HepG2 (cell line): ENCODE data around the gene ANO9. TPM values are rescaled to one million over a fixed set of nuclear protein-coding genes. Genes with fewer than 3 reads are reported as not detected.

Experiments used
- ARID2 ChIP-seq: sonication (generic); formaldehyde crosslinking; IDR thresholded peaks from 2 replicates; pipeline ENCODE4 v1.8.1; 2022; ENCODE audit warnings: mild to moderate bottlenecking, missing genetic modification reagents, borderline replicate concordance
- ATF7-NPFF ChIP-seq: sonication (generic); formaldehyde crosslinking; IDR thresholded peaks from 2 replicates; pipeline ENCODE4 v1.8.1; 2023; ENCODE audit warnings: mild to moderate bottlenecking, low read depth, missing genetic modification reagents, moderate library complexity
- GFI1 ChIP-seq: sonication (generic); formaldehyde crosslinking; IDR thresholded peaks from 2 replicates; pipeline ENCODE4 v1.5.0; 2020; ENCODE audit warnings: missing genetic modification reagents, mild to moderate bottlenecking, borderline replicate concordance
- IKZF4 ChIP-seq: sonication (generic); formaldehyde crosslinking; IDR thresholded peaks from 2 replicates; pipeline ENCODE4 v1.5.1; 2020; ENCODE audit warnings: borderline replicate concordance, mild to moderate bottlenecking, low read depth, missing genetic modification reagents; ENCODE audit errors: not compliant biosample characterization
- KAT8 ChIP-seq: IDR thresholded peaks from 2 replicates; pipeline ENCODE4 v1.6.1; 2016; ENCODE audit warnings: missing genetic modification reagents, missing compliant biosample characterization
- KDM3A ChIP-seq: IDR thresholded peaks from 2 replicates; pipeline ENCODE4 v1.6.1; 2018; ENCODE audit warnings: low read depth, missing compliant biosample characterization
- LRRFIP1 ChIP-seq: sonication (generic); formaldehyde crosslinking; conservative IDR thresholded peaks from 2 replicates; pipeline ENCODE4 v1.4.0; 2020; ENCODE audit warnings: missing genetic modification reagents
- NAIF1 ChIP-seq: sonication (generic); formaldehyde crosslinking; IDR thresholded peaks from 2 replicates; pipeline ENCODE4 v1.5.0; 2020; ENCODE audit warnings: mild to moderate bottlenecking, missing genetic modification reagents, borderline replicate concordance
- PAX8 ChIP-seq: sonication (generic); formaldehyde crosslinking; IDR thresholded peaks from 2 replicates; pipeline ENCODE4 v1.8.0; 2022; ENCODE audit warnings: mild to moderate bottlenecking, missing genetic modification reagents, borderline replicate concordance
- PITX1 ChIP-seq: sonication (generic); formaldehyde crosslinking; IDR thresholded peaks from 2 replicates; pipeline ENCODE4 v1.5.1; 2020; ENCODE audit warnings: mild to moderate bottlenecking, missing genetic modification reagents
- RARA ChIP-seq: IDR thresholded peaks from 2 replicates; pipeline ENCODE4 v1.6.1; 2016; ENCODE audit warnings: missing genetic modification reagents, missing compliant biosample characterization
- SMAD3 ChIP-seq: sonication (generic); formaldehyde crosslinking; IDR thresholded peaks from 2 replicates; pipeline ENCODE4 v1.4.0; 2020; ENCODE audit warnings: missing genetic modification reagents
- SNAI1 ChIP-seq: sonication (generic); formaldehyde crosslinking; IDR thresholded peaks from 2 replicates; pipeline ENCODE4 v1.5.0; 2020; ENCODE audit warnings: mild to moderate bottlenecking, missing genetic modification reagents, borderline replicate concordance
- SNAPC2 ChIP-seq: sonication (generic); formaldehyde crosslinking; IDR thresholded peaks from 2 replicates; pipeline ENCODE4 v1.8.1; 2022; ENCODE audit warnings: mild to moderate bottlenecking, missing genetic modification reagents
- TFDP1 ChIP-seq: IDR thresholded peaks from 2 replicates; pipeline ENCODE4 v1.6.1; 2016; ENCODE audit warnings: missing compliant biosample characterization, missing genetic modification reagents, borderline replicate concordance
- TSC22D2 ChIP-seq: sonication (generic); formaldehyde crosslinking; IDR thresholded peaks from 2 replicates; pipeline ENCODE4 v1.5.1; 2020; ENCODE audit warnings: missing genetic modification reagents, mild to moderate bottlenecking, borderline replicate concordance
- ZBTB7A ChIP-seq: sonication (generic); formaldehyde crosslinking; IDR thresholded peaks from 2 replicates; pipeline ENCODE4 v1.8.0; 2022; ENCODE audit warnings: mild to moderate bottlenecking, missing genetic modification reagents
- ZIK1 ChIP-seq: sonication (generic); formaldehyde crosslinking; IDR thresholded peaks from 2 replicates; pipeline ENCODE4 v1.5.0; 2020; ENCODE audit warnings: mild to moderate bottlenecking, low read depth, missing genetic modification reagents, borderline replicate concordance
- ZKSCAN8 ChIP-seq: IDR thresholded peaks from 2 replicates; pipeline ENCODE4 v1.6.1; 2016; ENCODE audit warnings: borderline replicate concordance, missing genetic modification reagents, missing compliant biosample characterization
- ZNF432 ChIP-seq: sonication (generic); formaldehyde crosslinking; IDR thresholded peaks from 2 replicates; pipeline ENCODE4 v1.5.0; 2020; ENCODE audit warnings: missing genetic modification reagents, mild to moderate bottlenecking, borderline replicate concordance
- ZNF574 ChIP-seq: sonication (generic); formaldehyde crosslinking; IDR thresholded peaks from 2 replicates; pipeline ENCODE4 v1.4.0; 2020; ENCODE audit warnings: missing genetic modification reagents
- ZNF766 ChIP-seq: sonication (generic); formaldehyde crosslinking; IDR thresholded peaks from 2 replicates; pipeline ENCODE4 v1.5.0; 2020; ENCODE audit warnings: missing genetic modification reagents, borderline replicate concordance
- ZNF788 ChIP-seq: sonication (generic); formaldehyde crosslinking; IDR thresholded peaks from 2 replicates; pipeline ENCODE4 v1.5.0; 2020; ENCODE audit warnings: mild to moderate bottlenecking, missing genetic modification reagents, borderline replicate concordance
- polyA plus RNA-seq, 8 experiments: library from polyadenylated mRNA; depleted of rRNA in 3 of 8; stranded (reverse) in 7 of 8; unstranded in 1 of 8; fragments of >200 nt; fragmentation: Illumina TruSeq in 4 of 8; extraction: Trizol in 4 of 8; gene quantifications; 2 replicates each; pipeline versions ENCODE4 v1.2.1 to v1.2.3, GENCODE V29; 2011 to 2016; ENCODE audit warnings: low read depth in 4 of 8, missing spikeins in 1 of 8, mixed read lengths in 1 of 8; ENCODE audit not compliant: insufficient read depth in 1 of 8
- total RNA-seq, 5 experiments: library from RNA; depleted of rRNA; stranded (reverse); fragments of >200 nt; fragmentation: Illumina TruSeq; extraction: Trizol; gene quantifications; 2 replicates each; pipeline ENCODE4 v1.2.3, GENCODE V29; 2016; ENCODE audit warnings: low read depth in 1 of 5

The ANO9 gene
- total and polyA plus RNA-seq, 2 of the 13 experiments (the other 11 are each of a cell fraction or from before 2014, with no cell fraction given), result 8.9 to 14.3 TPM

GRCh38 chr11:396948-397548, 44.8 kb downstream of the ANO9 start (continued):
- TF ChIP-seq ZNF574 (peak; percentile 76), GFI1 (CRISPR knock-in tag) (no peak), ZBTB7A (CRISPR knock-in tag) (peak; percentile 7; the same call in 1 of the 2 replicates), NAIF1 (CRISPR knock-in tag) (no peak), ZKSCAN8 (CRISPR knock-in tag) (0 out of 2 replicates have a peak, but pooled peaks have one; percentile 38), KDM3A (peak; percentile 79; the same call in 1 of the 2 replicates), TSC22D2 (CRISPR knock-in tag) (no peak), SMAD3 (CRISPR knock-in tag) (no peak), IKZF4 (CRISPR knock-in tag) (peak; percentile 36), SNAI1 (CRISPR knock-in tag) (no peak), ZIK1 (no peak), RARA (CRISPR knock-in tag) (no peak), ZNF766 (CRISPR knock-in tag) (peak; percentile 62; the same call in 1 of the 2 replicates), TFDP1 (peak; percentile 28; the same call in 1 of the 2 replicates), ZNF432 (CRISPR knock-in tag) (no peak), PAX8 (CRISPR knock-in tag) (no peak), SNAPC2 (CRISPR knock-in tag) (no peak), KAT8 (peak; percentile 50; the same call in 1 of the 2 replicates), ZNF788 (CRISPR knock-in tag) (no peak; the same call in 1 of the 2 replicates), ATF7-NPFF (CRISPR knock-in tag) (0 out of 2 replicates have a peak, but pooled peaks have one; percentile 42), LRRFIP1 (no peak), ARID2 (no peak), PITX1 (CRISPR knock-in tag) (0 out of 2 replicates have a peak, but pooled peaks have one; percentile 11)
